ENCODE data around the gene NDUFB3. TPM values are rescaled to one million over a fixed set of nuclear protein-coding genes. Genes with fewer than 3 reads are reported as not detected.

Gene NDUFB3
- total RNA-seq, 3 donors from 2014 or later = 100 to 145 (median 134) TPM

- H3K36me3 ChIP-seq (ENCODE audit: low read depth) = no peaks in the 10 kb centered on the region
- no peaks in the 10 kb centered on the region for H3K4me1 ChIP-seq (ENCODE audit: low read depth)
- intact Hi-C loops (cut with DNase I, micrococcal nuclease) = no loop called here
- H3K9me3 ChIP-seq = no peaks in the 10 kb centered on the region
- ATAC-seq = peak; percentile 9
- DNase-seq = no peak
- H3K4me3 ChIP-seq = peak overlapping the region; percentile 31
- no peak for TF ChIP-seq CTCF (IDR thresholded peaks at IDR 0.05)
Observed at GRCh38 chr2:201118961-201119854, 47.4 kb downstream of the NDUFB3 start.

- peaks cover 27% of the 10 kb centered on the region for H3K4me1 ChIP-seq (ENCODE audit: low read depth)
- intact Hi-C loops (cut with DNase I, micrococcal nuclease) = no loop called here
- ATAC-seq = no peak
Observed at GRCh38 chr2:201122276-201122675, 50.5 kb downstream of the NDUFB3 start.

GRCh38 chr2:201126308-201127151 lies 54.7 kb downstream of the NDUFB3 start:
- DNase-seq (no peak), ATAC-seq (peak; percentile 13)
- Histone ChIP-seq H3K36me3 (ENCODE audit: low read depth) (no peaks in the 10 kb centered on the region), H3K4me3 (no peak overlapping the region), H3K9me3 (no peaks in the 10 kb centered on the region), H3K4me1 (ENCODE audit: low read depth) (peaks cover 59% of the 10 kb centered on the region)
- intact Hi-C loops (cut with DNase I, micrococcal nuclease) = no loop called here
- TF ChIP-seq CTCF (IDR thresholded peaks at IDR 0.05) = no peak

More at GRCh38 chr2:201122276-201122675, 50.5 kb downstream of the NDUFB3 start:
- no peak for DNase-seq
- Histone ChIP-seq H3K36me3 (ENCODE audit: low read depth) (no peaks in the 10 kb centered on the region), H3K4me3 (no peak overlapping the region), H3K9me3 (no peaks in the 10 kb centered on the region)
- no peak for TF ChIP-seq CTCF (IDR thresholded peaks at IDR 0.05)

GRCh38 chr2:201127152-201127511 lies 55.3 kb downstream of the NDUFB3 start:
- Histone ChIP-seq H3K36me3 (ENCODE audit: low read depth) (no peaks in the 10 kb centered on the region), H3K4me1 (ENCODE audit: low read depth) (peaks cover 59% of the 10 kb centered on the region), H3K9me3 (no peaks in the 10 kb centered on the region), H3K4me3 (no peak overlapping the region)
- DNase-seq (peak in 1 of 3 donors; percentile 51), ATAC-seq (peak; percentile 66)
- TF ChIP-seq CTCF (IDR thresholded peaks at IDR 0.05) = no peak
- intact Hi-C loops (cut with DNase I, micrococcal nuclease) = no loop called here

GRCh38 chr2:201127570-201127969 lies 55.8 kb downstream of the NDUFB3 start:
- DNase-seq (no peak), ATAC-seq (peak; percentile 6)
- no peaks in the 10 kb centered on the region for H3K36me3 ChIP-seq (ENCODE audit: low read depth)
- TF ChIP-seq CTCF (IDR thresholded peaks at IDR 0.05) = no peak
- H3K4me1 ChIP-seq (ENCODE audit: low read depth) = peaks cover 64% of the 10 kb centered on the region
- intact Hi-C loops (cut with DNase I, micrococcal nuclease) = no loop called here
- no peaks in the 10 kb centered on the region for H3K9me3 ChIP-seq
- no peak overlapping the region for H3K4me3 ChIP-seq
